Stimulated activated CD8-positive, alpha-beta memory T cell treated with anti-CD3 and anti-CD28 coated beads, Interleukin-4, amount 100 ng/mL, for 4 hours (primary cell): ENCODE measurements around the gene LTBP3.
A peak's percentile ranks its signal among the peaks of the same experiment; 100 is the strongest.

Experiments used
- DNase-seq, 2 donors: peaks; one replicate each; pipeline ENCODE4 v3.0.0-alpha.2; 2020; ENCODE audit warnings: low read depth in 2 of 2, low spot score in 1 of 2

LTBP3 gene

DNA sequence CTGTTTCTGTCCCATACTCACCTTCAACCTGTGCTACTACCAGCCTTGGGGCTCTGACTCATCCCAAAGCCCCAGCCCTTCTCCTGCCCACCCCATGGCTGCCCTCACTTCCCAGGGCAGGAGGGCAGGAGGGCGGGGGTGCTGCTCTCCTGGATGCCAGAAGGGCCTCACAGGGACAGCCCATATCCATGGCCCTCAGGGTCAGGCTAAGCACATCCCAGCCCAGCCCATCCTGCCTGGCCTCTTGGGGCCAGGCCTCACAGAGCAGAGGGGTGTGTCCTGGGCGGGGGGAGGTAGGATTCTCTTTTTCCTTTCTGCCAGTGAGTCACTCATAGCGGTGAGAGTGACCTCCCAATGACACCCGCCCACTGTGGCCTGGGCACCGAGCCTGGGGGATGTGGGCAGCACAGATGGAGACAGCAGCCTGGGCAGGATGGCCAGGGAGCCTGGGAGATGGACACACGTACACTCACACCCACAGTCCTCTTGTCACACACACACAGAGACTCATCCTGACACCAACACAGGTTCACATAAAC lies 2.4 kb downstream of the LTBP3 start:
- no peak for DNase-seq

DNA sequence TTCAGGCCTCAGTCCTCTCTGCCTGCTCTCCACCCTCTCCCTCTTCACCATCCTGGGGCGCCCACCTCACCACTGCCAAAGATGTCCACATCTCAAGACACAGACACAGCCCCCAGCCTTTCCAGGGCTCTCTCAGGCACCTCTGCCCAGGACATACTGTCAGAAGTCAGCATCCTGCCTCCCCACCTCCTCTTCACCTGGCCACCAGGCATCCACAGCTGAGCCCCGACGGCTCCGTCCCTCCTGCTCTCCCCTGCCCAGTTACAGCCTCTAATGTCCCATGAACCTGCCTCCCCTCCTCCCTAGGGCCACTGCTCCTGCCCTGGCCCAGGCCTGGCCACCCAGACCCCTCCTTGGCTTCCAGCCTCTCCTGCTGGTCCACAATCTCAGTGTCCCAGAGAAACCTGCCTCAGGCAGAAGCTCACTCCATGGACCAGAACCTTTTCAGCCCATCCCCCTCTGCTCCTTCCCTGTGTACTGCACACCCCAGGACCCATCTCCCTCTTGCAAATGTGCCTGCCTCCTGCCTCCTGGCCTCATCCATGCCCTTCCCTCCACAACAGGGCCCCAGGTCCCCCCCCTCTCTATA lies 3.2 kb downstream of the LTBP3 start:
- no peak for DNase-seq

DNA sequence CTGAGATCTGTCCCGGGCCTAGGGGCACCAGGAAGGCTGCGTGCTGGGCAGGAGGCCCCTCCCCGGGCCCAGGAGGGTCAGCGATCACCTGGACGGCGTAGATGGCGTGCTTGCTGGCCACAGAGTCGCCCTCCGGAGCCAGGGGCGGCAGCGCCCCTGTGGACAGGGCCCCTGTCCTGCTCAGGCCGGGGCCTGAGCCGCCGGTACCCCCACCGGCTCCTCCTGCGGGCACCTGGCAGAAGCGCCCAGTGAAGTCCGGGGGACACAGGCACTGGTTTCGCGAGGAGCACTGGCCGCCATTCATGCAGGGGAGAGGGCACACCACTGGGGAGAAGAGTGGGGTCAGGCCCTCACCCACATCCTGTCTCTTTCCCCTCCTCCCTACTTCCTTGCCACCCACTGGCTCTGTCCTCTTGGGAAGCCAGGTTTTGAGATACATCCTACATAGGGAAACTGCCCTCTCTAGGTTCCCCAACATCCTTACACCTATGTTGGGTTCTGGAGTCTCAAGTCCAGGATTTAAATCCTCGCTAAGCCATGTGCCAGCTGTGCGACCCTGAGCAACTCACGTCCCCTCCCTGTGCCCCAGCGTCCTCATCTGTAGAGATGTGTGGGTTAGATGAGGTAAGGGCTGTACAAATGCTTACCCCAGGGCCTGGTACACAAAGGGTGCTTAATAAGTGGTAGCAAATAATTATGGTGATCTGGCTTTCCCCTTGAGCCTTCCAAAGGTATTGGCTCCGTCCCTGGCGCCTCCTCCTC lies 3.9 kb downstream of the LTBP3 start:
- no peak for DNase-seq

DNA sequence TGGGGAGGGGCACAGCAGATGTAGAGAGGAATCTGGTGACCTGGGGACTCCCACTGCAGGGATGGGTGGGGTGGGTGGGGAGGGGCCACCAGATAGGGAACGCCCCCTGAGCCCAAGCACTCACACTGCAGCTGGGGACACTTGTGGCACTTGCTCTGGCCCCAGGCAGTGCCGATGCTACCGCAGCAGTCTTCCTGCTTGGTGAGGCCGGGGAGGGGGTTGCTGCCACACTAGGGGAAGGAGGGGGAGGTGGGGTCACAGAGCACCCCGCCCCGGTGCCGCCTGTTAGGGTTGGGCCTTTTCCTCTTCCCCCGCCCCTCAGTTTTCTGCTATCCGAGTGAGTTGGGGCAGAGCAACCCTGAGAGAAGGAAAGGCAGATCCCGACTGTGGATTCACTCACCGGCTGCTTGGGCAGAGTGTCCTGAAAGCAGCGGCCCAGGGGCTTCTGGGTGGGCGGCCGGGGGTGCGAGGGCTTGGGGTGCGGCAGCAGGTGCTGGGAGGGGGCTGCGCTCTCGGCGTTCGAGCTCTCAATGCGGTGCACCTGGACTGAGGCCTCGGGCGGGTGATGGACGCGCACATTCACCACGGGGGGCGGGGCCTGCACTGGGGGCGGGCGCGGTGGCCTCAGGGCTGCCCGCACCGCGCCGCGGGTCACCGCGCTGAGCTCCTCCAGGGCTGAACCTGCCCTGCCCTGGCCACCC lies 4.7 kb downstream of the LTBP3 start:
- DNase-seq: peak in 1 of 2 donors; percentile 37

DNA sequence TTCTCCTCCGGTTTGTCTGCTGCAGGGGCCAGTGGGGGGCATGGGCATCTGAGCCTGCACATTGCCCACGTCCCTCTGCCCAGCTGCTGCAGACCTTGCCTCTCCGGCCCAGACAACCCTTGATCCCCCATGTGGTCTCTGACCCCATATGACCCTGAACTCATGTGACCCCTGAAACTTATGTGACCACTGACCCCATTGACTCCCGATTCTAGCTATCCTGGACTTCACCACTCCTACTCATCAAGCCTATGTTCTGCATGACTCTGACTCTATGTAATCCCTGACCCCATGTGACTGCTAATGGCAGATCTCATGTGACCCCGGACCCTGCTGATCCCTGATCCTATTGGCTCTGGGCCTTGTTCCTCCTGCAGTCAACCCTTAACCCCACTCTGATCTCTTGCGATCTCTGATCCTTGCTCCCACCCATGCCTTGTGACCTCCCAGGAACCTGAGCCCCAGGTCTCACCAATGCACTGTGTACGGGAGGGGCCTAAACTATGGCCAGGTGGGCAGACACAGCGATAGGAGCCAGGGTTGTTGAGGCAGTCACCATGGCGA lies 5.7 kb downstream of the LTBP3 start:
- no peak for DNase-seq

DNA sequence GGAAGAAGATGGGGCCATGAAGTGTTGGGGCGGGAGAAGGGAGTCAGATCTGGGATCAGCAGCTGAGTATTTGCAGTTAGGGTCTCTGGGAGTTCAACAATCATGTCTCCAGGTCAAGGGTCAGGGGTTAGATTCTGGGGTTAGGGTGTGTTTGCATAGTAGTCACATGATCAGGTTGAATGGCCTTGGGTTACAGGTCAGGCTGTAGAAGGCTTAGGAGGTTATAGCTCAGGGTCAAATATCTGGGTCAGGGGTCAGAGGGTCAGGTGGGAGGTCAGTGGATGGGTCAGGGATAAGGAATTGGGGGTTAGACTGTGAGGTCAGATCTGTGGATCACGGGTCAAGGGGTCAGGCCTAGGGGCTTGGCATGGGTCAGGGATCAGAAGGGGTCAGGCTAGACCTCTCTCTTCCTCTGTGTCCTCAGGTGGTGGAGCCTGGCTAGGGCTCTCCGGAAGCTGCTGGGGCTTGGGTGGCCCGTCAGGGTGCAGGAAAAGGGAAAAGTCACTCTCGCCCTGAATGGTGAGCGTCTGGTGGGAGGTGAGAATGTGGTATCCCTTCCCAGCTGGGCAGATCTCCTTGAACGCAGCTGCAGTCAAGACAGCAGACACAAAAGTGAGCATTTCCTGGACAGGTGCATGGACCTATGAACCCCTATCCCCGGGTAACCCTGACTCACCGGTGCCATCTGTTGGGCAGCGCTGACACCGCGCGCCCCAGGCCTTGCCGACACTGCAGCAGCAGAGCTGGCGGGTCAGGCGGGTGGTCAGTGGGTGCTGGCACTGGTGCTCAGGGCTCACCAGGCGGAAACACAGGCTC lies 6.4 kb downstream of the LTBP3 start:
- peak in 1 of 2 donors; percentile 27 for DNase-seq

DNA sequence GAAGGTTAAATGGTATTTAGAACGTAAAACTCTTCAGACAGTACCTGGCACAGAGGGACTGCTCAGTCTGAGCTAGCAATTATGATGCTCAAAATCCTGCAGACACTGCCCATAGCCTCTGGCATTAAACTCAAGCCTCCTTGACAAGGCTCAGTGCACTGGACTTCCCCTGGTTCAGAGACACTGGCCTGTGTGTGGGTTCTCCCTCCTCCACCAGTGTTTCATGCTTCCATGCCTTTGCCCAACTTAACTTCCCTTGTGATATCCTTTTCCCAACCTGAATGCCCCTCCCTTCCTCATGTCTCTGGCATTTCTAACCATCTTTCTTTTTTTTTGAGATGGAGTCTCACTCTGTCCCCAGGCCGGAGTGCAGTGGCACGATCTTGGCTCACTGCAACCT lies 9.1 kb downstream of the LTBP3 start:
- no peak for DNase-seq

DNA sequence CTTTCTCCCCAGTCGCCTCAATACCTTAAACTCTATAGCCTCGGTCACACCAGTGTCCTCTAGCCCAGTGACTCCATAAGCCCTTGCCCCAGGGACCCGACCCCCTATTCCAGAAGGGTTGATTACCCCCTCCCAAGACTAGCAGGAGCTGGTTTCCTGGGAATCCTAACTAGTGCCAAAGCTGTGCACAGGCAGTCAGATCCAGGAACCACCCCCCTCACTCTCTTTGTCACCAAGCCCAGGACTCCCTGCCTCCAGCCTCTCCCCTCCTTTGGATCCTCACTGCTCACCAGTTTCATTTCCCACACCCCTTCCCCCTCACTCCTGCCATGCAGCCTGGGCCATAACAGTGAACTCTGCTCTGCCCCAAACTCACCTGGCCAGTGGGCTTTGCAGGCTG lies 9.8 kb downstream of the LTBP3 start:
- DNase-seq: no peak

DNA sequence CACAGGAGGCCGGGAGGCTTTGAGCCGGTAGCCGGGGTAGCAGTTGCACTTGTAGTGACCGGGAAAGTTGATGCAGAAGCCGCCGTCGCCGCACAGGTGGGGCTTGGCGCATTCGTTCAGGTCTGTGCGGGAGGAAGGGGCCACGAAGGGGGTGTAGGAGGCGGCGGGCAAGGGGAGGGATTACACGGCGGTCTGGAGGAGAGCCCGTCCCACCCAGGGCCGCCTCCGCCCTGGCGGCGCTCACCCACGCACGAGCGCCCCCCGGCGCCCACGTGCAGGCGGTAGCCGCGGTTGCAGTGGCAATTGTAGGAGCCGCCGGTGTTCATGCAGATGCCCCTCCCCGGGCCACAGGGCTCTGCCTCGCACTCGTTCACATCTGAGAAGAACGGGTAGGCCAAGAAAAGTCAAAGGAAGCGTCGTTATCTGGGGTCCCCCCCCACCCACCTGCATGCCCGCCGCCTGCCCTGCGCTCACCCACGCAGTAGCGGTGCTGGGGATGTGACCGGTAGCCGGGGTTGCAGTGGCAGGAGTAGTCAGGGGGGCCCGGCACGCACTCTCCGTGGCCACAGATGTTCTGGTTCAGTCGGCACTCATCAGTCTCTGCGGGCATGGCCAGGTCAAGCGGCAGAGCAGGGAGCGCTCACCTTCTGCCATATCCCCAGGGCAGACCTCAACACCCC lies 10.6 kb downstream of the LTBP3 start:
- DNase-seq: peak in 1 of 2 donors; percentile 32

DNA sequence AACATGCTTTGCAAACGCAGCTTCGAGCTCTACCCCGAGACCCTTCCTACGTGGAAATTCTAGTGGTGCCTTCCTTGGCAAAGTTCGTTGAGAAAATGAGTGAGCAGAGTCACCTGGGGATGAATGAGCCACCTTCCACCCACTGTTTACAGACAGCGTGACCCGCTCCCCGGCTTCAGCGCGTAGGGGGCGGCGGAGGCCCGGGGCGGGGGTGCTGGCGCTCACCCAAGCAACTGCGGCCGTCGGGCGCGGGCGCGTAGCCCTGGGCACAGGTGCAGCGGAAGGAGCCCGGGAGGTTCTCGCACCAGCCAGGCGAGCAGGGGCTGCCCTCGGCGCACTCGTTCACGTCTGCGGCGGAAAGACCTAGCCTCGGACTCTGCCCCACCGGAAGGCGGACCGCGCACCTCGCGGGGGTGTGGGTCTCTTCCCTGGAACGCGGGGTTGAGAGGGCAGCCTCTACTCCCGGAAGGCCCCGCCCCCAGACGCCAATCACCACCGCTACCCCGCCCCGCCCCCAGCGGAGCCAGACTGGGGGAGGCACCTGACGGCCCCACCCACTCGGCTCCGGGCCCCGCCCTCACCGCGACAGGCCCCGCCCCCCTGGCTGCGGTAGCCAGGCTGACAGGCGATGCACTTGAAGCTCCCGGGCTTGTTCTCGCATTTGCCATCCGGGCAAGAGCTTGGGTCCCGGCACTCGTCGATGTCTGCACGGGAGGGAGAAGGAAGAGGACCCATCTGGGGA lies 11.8 kb downstream of the LTBP3 start:
- peak; percentile 98 for DNase-seq

DNA sequence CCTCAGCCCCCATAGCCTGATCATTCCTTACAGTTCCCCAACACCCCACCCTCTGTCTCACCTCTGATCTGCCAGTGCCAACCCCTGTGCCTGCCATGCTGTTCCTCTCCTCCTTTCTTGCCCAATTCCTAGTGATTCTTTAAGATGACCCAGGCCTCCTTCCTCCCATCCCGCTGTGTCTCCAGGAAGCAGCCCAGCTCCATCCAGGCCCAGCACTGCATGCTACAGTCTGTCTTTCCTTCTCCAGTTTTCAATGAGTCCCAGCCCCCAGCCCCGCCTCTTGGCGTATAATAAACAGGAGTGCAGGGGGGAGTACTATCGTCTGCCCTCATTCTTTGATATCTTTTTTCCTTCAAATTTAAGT lies 12.3 kb downstream of the LTBP3 start:
- DNase-seq: no peak

DNA sequence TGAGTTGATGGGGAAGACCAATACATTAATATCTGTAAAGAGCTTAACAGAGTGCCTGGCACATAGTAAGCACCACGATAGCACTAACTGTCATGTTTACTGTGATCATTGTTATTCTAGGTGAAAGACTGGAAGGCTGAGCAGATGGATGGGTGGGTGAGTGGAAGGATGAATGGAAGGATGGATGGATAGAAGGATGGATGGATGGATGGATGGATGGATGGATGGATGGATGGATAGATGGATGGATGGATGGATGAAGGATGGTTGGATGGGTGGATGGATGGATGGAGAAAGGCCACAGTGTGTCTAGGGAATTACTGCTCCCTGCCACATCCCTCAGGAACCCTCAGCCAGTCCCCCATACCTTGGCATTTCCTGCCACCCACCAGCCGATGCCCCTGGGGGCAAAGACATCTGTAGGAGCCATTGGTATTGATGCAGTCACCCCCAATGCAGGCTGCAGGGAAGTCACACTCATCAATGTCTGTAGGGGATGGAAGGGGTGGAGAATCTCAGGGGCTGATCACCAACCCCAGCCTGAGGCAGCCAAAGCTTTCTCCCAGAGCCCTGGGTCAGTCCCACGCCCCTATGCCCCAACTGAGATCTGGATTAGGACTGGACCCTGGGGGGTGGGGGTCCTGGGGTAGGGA lies 15.3 kb downstream of the LTBP3 start:
- no peak for DNase-seq

DNA sequence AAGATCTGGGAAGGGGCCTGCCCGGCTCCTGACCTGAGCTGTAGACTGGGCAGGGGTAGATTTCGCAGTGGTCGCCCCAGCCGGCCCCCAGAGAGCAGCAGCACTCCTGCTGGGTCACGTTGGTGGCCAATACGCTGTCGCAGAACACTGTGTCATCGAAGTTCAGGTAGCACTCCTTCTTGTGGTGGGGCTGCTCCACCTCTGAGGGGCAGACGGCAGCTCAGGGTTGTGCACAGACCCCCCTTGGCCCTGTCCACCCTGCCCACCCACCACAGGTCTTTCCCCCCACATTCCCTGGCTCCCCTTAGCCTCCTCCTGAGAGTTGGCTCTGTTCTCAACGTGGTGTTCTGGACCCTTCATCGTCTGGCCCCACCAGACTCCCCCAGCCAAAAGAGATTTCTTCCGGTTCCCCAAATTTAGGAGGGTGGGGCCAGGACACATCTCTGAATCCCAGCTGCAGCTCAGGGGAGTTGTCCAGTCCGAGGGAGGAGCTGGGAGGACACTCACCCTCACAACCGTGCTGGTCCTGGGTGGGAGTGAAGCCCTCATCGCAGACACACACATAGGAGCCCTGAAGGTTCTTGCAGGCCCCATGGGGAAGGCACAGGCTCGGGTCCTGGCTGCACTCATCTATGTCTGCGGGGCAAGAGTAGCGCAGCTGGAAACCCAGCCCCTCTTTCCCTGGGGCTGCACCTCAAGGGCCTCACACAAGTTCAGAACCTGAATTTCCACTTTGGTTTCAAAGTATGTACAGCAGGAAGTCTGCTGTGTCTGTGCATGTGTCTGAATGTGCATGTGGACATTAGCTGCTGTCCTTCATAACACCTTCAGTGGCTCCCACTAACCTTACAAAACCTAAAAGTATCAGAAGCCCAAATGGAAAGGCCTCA lies 16.8 kb downstream of the LTBP3 start:
- no peak for DNase-seq

DNA sequence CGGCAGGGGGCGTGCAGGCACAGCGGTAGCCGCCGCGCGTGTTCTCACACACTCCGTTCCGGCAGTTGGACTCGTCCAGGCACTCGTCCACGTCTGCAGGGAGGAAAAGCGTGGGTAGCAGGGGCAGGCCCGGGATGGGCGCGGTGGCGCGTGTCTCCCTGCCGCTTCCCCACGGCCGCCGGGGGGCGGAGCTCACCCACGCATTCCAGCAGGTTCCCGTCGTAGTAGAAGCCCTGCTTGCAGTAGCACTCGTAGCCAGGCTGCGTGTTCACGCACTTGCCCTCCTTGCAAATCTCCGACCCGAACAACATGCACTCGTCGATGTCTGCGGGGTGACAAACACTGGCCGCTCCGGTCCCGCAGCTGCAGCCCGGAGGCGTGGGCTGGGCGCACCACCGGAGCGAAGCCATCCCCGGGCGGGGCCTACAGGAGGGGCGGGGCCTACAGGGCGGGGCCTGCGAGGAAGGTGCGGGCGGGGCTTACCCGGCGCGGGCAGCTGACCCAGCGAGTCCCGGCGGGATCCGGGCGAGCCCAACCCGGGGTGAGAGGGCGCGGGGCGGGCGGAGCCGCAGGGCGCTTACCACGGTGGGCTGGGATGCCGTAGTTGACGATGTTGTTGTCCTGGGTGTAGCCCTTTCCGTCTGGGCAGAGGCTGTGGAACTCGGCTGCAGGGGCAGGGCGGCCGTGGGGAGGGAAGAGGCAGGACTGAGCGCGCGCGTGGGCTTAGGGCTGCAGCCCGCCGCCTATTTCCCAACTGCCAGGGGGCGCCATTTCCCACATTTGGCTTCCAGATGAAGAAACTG lies 17.7 kb downstream of the LTBP3 start:
- DNase-seq: peak; percentile 70 to 72

DNA sequence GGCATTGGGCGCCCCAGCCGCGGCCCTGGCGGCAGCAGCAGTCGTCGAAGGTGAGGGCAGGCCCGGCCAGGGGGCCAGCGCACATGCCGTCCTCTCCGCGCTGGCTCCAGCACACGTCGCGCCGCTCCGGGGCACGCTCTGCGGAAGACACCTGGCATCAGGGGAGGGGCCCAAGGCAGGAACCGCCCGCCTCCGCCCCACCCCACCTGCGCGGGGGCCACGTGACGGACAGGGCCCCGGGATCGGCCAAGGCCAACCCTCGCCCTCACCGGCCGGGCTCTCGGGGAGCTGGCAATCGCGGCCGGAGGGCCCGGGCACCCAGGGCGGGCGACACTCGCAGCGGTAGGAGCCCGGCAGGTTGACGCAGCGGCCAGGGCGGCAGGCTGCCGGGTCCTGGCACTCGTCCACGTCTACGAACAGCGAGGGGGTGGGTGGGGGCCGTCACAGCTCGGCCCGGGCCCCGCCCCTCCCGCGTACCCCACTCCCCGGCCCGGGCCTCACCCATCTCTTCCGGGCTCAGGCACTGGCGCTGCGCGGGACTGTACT lies 18.3 kb downstream of the LTBP3 start:
- no peak for DNase-seq

DNA sequence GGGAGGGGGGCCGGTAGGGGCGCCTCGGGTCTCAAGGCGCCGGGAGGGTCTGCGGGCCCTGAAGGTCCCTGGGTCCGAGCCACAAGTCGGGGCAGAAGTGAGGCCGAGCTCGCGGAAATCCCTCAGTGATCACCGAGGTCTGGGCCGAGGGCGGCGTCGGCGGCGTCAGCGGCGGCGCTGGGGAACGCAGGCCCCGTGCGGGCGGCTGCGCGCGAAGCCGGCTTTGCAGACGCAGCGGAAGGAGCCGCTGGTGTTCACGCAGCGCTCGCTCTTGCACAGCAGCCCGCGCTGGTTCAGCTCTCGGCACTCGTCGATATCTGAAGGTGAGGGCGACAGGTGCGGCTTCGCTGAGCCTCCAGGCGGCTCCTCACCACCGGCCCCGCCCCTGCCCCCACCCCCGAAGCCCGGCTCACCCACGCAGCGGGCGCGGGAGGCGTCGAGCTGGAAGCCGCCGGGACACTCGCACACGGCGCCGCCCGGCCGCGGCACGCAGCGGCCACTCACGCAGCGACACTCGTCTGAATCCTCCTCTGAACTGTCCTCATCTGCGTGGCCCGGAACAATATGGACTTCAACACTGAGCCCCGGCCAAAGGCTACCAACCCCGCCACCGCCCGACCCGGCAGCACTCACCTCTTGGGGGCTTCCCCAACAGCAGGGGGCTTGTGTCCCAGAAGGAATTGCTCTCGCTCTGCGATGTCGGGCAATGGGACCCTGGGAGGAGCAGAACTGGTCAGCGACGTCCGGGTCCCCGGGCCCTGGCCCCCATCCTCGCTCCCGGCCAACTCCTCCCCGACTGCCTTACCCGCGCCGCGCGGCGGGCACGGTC lies 19.0 kb downstream of the LTBP3 start:
- DNase-seq: no peak
